HG02642 (cell line): Measurements from ENCODE around the gene TBL1XR1.
A peak's percentile ranks its signal among the peaks of the same experiment; 100 is the strongest.

Experiments used
- ATAC-seq: cut with Tn5 transposase; IDR thresholded peaks from one replicate; pipeline ENCODE4 v1.9.1; 2021; ENCODE audit warnings: mild to moderate bottlenecking; ENCODE audit not compliant: unreplicated experiment, poor library complexity

The TBL1XR1 gene

DNA sequence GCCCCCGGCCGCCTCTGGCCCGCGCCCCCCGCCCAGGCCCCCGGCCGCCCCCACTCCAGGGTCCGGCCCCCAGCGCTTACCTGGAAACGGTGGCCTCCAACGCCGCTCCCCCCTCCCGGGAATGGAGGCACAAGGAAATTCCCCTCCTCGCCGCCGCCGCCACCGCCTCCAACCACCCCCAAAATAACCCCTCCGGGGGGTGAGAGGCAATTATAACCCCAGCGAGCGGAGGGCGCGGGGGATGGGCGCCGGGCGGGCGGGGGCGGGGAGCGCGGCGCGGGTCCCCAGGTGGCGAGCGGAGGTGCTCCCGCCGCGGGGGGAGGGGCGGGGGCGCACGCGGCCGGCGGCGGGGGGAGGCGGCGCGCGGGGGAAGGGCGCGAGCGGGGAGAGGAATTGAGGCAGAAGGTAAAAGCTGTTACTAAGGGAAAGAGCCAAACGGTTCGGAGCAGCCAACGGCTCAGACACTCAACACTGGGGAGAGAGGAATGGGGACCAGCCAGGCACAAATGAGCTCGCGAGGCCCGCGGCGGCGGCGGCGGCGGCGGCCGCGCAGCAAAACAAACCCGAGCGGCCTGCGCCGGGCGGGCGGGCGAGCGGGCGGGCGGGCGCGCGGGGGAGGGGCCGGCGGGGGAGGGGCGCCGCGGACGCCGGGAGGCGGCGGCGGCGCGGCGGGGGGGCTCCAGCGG lies at the start of gene TBL1XR1:
Gene TBL1XR1, minus strand, starts transcription at position 442 of the 686 bp plus-strand sequence. CDS start 132,505 bp downstream, outside the sequence.
- ATAC-seq = peak; percentile 60

GRCh38 chr3:177245250-177245649 lies 48.0 kb upstream of the TBL1XR1 start:
- no peak for ATAC-seq

DNA sequence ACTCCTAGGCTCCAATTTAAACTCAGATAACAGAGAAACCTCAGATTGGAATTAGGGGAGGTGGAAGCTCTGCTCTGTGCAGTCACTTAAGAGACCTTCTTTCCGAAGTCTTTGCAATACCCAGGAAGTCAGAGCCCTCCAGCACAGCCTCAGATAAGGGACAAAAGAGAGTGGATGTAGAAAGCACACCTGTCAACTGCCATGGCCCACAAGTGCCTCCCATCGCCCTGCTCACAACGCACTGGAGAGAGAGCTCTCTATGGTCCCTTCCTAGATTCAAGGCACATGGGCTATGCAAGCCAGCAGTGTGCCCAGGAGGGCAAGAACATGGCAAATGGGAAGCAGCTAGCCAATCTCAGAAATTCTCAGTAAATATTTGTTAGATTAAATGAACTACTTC lies 47.3 kb upstream of the TBL1XR1 start:
- no peak for ATAC-seq

- ATAC-seq = no peak
These were observed 41.5 kb upstream of the TBL1XR1 start for GRCh38 chr3:177238686-177239216.

DNA sequence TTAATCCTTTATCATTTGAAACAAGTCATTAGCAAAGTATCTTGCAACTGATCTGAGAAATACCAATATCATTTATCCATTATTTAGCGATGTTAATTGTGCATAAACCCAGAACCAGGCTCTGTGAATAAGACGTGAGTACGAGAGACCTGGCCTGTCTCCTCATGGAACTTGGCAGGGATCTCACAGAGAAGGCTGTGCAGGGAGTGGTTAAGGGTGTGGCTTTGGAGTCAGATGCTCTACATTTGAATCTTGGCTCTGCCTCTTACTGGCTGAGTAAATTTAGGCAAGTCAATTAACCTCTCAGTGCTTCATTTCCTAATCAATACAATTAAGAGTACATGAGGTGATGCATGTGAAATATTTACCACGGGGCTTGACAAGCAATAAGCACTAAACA lies 39.9 kb upstream of the TBL1XR1 start:
- no peak for ATAC-seq

GRCh38 chr3:177236704-177237103 lies 39.4 kb upstream of the TBL1XR1 start:
- ATAC-seq = no peak

- ATAC-seq = no peak
These were observed 36.8 kb upstream of the TBL1XR1 start for GRCh38 chr3:177234121-177234520.

GRCh38 chr3:177231242-177231641 lies 34.0 kb upstream of the TBL1XR1 start:
- ATAC-seq = no peak

DNA sequence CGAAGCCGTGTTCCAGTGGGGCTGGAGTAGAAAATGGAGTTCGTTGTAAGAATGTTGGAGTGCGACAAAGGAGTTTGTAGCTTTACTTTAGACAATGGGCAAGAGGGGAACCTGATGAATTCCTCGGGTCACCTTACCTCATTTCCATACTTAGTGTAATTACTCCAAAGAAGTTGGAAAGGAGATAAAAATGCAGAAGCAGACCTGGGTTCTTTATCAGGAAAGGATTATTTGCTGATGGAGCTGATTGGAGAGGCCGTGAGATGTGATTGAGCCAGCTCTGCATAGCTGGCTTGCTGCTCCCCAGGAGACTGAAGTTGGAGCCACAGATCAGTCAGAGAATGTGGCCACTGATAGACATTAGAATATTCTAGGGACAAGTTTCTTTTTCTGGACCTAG lies 33.4 kb upstream of the TBL1XR1 start:
- no peak for ATAC-seq

DNA sequence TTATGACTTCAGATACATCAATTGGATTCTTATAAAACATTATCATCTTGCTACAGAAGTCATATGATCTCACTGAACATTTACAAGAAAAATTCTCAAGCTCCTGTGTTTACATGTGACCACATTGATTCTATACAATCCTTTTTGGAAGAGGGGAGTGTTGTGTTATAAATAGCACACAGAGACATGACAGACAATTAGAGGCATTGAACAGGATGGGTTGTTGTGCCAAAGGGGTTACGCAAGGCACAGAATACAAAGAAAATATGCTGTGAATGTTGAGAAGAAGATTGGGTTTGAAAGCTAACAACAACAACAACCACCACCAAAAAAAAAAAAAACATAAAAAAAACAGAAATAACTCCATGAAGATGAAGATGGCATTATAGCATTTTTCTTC lies 32.5 kb upstream of the TBL1XR1 start:
- ATAC-seq = no peak

GRCh38 chr3:177228601-177229190 lies 31.4 kb upstream of the TBL1XR1 start:
- ATAC-seq = no peak

DNA sequence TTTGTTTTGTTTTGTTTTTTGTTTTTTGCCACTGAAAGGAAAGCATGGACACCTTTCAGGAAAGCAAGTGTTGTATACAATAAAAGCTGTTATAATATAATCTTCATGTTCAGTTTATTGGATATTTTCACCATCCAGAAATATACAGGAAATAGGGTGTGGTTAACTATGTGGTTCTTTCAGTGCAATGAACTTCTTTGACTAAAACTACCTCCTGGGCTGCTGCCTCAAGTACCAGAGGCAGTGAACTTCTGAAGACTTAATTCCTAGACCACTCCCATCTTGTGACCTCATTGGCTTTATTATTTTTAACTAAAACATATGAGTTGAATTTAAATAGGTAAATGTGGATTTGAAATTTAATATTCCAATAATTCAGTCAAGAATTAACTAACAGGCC lies 27.1 kb upstream of the TBL1XR1 start:
- no peak for ATAC-seq

DNA sequence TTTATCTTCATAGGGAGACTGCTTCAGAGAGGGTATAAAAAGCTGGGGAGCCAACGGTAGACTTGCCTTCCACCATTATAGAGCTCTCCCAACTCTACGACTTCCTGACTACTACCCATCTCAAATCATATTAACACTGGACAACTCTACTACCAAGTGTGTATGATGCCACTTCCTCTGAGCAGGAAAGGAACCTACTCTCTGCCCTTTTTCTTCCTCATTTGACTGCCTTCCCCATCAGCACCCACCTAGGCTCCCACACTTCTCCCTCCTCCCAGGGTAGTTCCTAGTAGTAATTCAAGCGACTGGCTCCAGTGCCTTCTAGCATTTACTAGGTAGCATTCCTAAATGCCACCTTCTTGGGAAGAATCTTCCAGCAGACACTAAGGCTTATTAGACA lies 24.5 kb upstream of the TBL1XR1 start:
- ATAC-seq = no peak

DNA sequence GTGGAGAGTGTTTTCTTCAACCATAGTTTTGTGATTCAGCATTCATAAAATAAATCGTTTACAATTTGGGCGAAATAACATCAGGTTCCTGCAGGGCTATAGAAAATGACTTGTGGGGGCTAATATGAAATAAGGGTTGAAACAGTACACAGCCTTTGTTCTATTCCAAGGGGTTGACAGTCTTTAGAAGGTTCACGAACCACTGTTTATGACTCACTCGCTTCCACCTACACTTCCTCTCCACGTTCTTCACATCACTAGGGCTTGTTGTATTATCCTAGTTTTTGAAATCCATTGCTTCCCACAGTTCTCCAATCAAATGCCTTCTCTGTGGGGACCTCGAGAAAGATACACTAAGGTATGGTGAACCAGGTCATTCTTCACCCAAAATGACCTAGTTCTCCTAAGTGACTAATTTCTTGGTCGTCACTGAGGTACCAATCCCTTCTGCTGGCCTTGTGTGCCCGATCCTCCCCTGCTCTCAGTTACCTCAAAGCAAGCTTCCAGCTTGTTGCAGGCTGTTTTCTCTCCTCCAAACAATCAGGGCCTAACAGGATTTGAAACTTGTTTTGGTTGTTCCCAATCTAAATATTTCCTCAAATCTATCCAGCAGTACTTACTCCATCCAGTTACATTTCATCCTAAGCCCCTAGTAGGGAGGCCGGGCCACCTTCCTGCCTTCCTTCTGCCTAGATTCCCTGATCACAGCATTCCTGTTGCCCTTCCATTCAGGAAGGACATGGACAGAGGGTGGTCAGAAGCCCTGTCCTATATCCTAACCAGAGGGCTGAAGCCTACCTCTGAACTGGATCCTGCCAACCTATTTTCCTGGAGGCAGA lies 23.1 kb upstream of the TBL1XR1 start:
- ATAC-seq = no peak

DNA sequence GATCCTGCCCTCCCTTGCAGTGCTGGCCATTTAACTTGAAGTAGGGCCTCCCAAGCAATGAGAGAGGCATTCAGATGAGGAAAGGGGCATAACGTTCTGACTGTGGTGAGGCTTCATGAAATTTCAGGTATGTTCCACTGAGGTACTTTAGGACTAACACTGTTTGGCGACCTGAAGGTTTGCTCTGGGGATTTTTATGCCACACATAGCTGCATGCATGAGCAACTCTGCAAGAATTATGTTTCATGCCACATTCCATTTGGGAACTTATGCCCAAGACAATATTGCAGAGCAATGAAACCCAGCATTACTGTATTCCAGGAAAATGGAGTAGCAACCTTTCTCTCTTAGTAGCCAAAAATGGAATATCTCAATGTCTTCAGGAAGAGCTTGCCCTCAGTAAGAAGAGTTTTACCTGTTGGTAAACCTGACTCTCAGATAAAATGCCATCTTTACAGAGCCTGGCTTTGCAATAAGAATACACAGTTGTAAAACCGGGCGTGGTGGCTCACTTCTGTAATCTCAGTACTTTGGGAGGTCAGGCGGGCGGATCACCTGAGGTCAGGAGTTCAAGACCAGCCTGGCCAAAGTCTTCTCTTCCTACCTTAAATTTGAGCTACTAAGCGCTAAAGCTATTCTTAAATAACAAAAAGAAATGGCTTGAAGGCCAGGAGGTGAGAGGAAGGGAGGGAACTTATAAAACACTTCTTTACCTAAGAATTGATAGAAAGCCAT lies 16.7 kb upstream of the TBL1XR1 start:
- no peak for ATAC-seq

DNA sequence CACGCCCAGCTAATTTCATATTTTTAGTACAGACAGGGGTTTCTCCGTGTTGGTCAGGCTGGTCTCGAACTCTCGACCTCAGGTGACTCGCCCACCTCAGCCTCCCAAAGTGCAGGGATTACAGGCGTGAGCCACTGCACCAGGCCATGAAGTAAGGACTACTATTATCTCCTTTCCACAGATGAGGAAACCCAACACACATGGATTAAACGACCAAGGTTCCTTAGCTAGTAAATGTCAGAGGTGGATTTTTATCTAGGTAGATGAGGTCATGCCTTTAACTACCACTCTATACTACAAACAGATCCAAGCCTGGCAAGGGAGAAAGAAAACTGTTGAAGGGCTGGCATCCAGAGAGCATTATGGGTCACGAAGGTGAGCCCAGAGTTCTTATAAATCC lies 15.5 kb upstream of the TBL1XR1 start:
- no peak for ATAC-seq

- ATAC-seq = no peak
These were observed 15.0 kb upstream of the TBL1XR1 start for GRCh38 chr3:177212278-177212610.

DNA sequence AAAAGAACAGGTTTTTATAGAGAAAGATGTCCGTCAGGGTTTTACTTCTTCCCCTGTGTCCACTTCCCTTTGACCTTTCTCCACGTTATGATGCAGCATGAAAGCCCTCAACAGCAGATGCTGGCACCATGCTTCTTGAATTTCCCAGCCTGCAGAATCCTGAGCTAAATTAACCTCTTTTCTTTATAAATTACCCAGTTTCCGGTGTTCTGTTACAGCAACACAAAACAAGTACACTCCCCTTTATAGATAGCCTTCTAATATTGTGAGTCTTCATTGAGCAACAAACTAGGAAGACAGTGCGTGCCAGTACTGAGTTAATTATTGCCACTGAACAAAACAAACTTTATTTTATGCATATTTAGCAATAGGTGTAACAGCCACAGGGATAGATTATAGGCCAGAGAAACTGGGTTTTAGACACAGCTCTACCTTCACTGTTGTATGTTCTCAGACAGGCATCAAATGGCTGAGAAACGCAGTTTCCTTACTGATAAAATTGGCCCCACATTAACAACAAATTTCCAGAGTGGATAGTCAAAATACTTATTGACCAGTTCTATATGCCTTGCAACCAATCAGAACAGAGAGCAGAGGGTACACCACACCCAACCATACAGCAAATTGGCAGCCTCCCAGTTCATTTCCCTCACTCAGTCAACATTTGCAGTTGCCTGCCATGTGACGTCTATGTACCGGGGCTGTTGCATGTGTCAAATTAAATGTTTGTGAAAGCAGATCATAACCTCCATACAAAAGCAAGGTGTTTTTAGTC lies 14.4 kb upstream of the TBL1XR1 start:
- ATAC-seq = no peak

DNA sequence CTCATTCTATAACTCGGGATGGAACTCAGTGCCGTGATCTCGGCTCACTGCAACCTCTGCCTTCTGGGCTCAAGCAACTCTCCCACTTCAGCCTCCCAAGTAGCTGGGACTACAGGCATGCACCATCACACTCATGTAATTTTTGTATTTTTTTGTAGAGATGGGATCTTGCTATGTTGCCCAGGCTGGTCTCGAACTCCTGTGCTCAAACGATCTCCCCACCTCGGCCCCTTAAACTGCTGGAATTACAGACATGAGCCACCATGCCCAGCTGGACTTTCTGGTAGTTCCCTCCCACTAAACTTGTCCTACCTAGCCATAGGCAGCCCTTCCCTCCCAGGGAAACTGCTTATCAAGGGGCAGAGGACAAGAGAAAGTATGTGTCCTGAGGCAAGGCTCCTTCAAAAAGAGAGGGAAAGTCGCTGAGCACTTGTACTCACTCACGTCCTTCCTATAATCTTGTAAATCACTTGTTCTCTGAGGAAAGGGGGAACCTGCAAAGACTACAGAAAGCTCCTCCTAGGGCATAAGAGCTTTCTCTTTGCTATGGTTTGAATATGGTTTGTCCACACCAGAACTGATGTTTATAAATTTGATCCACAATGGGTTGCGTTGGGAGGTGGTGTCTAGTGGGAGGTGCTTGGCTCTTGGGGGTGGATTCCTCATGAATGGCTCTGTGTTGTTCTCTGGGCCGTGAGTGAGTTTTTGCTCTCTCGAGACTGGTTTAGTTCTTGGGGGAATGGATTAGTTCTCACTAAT lies 13.6 kb upstream of the TBL1XR1 start:
- no peak for ATAC-seq
